ENCODE measurements around the gene CRACDL. TPM values are rescaled to one million over a fixed set of nuclear protein-coding genes. Genes with fewer than 3 reads are reported as not detected.

The CRACDL gene
- total RNA-seq, 1 experiment from 2014 or later: 2.4 TPM

DNA sequence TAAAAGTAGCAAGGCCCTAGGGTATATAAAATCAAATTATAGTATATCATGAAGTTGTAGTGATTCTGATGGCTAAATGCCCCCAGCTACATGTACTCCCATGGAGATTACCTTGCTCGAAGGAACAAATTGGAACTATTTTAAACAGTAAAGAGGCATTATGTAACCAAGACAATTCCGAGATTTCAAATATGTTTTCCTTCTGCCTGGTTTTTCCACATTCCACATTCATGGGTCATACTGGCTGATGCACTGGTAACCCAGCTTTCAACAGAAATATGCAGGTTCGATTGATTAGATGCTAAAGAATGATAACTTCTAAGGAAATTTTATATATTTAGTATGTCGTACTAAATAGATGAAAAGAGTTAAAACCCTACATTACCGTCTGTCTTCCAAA lies 142.8 kb downstream of the CRACDL start:
- intact Hi-C loops (cut with micrococcal nuclease; ENCODE audit: unreplicated experiment): no loop called here
- H3K4me3 ChIP-seq (ENCODE audit: low read depth in 2 of 2, low read length in 2 of 2): no peak overlapping the region
- POLR2A ChIA-PET: no interaction called here
- no peaks in the 10 kb centered on the region for H3K9me3 ChIP-seq (ENCODE audit: control insufficient read depth, insufficient read depth, low read depth, low read length)
- DNase-seq (ENCODE audit: low read depth, low spot score) (no peak), ATAC-seq (no peak)
- no peak overlapping the region for H3K27ac ChIP-seq (ENCODE audit: low read length)
- in situ Hi-C loops (cut with HindIII; ENCODE audit: low pct_unique_long_range_greater_than_20kb, low sequenced_read_pairs): no loop called here
- no peaks in the 10 kb centered on the region for H3K36me3 ChIP-seq (ENCODE audit: control insufficient read depth, insufficient read depth, low read length)
- BruUV-seq (replicated peaks): no TSS peak
- no peaks in the 10 kb centered on the region for H3K4me1 ChIP-seq (ENCODE audit: control insufficient read depth, insufficient read depth, low read length)
- H3K27me3 ChIP-seq (ENCODE audit: control insufficient read depth, insufficient read depth, low read length): peaks cover 6% of the 10 kb centered on the region
- CTCF ChIA-PET: no interaction called here
- TF ChIP-seq, protein P1, sequence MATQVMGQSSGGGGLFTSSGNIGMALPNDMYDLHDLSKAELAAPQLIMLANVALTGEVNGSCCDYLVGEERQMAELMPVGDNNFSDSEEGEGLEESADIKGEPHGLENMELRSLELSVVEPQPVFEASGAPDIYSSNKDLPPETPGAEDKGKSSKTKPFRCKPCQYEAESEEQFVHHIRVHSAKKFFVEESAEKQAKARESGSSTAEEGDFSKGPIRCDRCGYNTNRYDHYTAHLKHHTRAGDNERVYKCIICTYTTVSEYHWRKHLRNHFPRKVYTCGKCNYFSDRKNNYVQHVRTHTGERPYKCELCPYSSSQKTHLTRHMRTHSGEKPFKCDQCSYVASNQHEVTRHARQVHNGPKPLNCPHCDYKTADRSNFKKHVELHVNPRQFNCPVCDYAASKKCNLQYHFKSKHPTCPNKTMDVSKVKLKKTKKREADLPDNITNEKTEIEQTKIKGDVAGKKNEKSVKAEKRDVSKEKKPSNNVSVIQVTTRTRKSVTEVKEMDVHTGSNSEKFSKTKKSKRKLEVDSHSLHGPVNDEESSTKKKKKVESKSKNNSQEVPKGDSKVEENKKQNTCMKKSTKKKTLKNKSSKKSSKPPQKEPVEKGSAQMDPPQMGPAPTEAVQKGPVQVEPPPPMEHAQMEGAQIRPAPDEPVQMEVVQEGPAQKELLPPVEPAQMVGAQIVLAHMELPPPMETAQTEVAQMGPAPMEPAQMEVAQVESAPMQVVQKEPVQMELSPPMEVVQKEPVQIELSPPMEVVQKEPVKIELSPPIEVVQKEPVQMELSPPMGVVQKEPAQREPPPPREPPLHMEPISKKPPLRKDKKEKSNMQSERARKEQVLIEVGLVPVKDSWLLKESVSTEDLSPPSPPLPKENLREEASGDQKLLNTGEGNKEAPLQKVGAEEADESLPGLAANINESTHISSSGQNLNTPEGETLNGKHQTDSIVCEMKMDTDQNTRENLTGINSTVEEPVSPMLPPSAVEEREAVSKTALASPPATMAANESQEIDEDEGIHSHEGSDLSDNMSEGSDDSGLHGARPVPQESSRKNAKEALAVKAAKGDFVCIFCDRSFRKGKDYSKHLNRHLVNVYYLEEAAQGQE (IDR thresholded peaks at IDR 0.05; ENCODE audit: insufficient read depth in 1 of 2, low read depth in 2 of 2, low read length in 1 of 2): no peak
- TF ChIP-seq TCF7L2 (IDR thresholded peaks at IDR 0.05; ENCODE audit: low read depth, low read length) (no peak), SIN3A (IDR thresholded peaks at IDR 0.05; ENCODE audit: borderline replicate concordance, insufficient read depth, low read depth, low read length) (no peak), POLR2AphosphoS5 (IDR thresholded peaks at IDR 0.05; ENCODE audit: low read depth, low read length) (no peak)
- TF ChIP-seq, protein P2, sequence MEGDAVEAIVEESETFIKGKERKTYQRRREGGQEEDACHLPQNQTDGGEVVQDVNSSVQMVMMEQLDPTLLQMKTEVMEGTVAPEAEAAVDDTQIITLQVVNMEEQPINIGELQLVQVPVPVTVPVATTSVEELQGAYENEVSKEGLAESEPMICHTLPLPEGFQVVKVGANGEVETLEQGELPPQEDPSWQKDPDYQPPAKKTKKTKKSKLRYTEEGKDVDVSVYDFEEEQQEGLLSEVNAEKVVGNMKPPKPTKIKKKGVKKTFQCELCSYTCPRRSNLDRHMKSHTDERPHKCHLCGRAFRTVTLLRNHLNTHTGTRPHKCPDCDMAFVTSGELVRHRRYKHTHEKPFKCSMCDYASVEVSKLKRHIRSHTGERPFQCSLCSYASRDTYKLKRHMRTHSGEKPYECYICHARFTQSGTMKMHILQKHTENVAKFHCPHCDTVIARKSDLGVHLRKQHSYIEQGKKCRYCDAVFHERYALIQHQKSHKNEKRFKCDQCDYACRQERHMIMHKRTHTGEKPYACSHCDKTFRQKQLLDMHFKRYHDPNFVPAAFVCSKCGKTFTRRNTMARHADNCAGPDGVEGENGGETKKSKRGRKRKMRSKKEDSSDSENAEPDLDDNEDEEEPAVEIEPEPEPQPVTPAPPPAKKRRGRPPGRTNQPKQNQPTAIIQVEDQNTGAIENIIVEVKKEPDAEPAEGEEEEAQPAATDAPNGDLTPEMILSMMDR (IDR thresholded peaks at IDR 0.05): no peak

DNA sequence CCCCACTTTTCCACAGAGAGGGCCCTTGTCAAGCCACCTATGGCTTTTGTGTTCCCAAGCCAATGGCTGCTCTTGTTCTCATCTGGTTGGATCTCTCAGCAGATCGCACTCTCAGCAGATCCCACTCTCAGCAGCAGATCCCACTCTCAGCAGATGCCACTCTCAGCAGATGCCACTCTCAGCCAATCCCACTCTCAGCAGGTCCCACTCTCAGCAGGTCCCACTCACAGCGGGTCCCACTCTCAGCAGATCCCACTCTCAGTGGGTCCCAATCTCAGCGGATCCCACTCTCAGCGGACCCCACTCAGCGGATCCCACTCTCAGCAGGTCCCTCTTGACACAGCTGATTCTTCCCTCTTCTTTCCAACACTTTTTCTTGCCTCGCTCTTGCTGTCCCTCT lies 145.8 kb downstream of the CRACDL start:
- Histone ChIP-seq H3K4me1 (ENCODE audit: control insufficient read depth, insufficient read depth, low read length) (no peaks in the 10 kb centered on the region), H3K9me3 (ENCODE audit: control insufficient read depth, insufficient read depth, low read depth, low read length) (no peaks in the 10 kb centered on the region), H3K36me3 (ENCODE audit: control insufficient read depth, insufficient read depth, low read length) (no peaks in the 10 kb centered on the region), H3K4me3 (ENCODE audit: low read depth in 2 of 2, low read length in 2 of 2) (no peak overlapping the region), H3K27me3 (ENCODE audit: control insufficient read depth, insufficient read depth, low read length) (peaks cover 6% of the 10 kb centered on the region), H3K27ac (ENCODE audit: low read length) (no peak overlapping the region)
- no TSS peak for BruUV-seq (replicated peaks)
- ATAC-seq: no peak
- no peak for DNase-seq (ENCODE audit: low read depth, low spot score)
- ChIA-PET CTCF (no interaction called here), POLR2A (no interaction called here)
- intact Hi-C loops (cut with micrococcal nuclease; ENCODE audit: unreplicated experiment) (no loop called here), in situ Hi-C loops (cut with HindIII; ENCODE audit: low pct_unique_long_range_greater_than_20kb, low sequenced_read_pairs) (no loop called here)
- no peak for TF ChIP-seq POLR2AphosphoS5 (IDR thresholded peaks at IDR 0.05; ENCODE audit: low read depth, low read length)
- TF ChIP-seq SIN3A (IDR thresholded peaks at IDR 0.05; ENCODE audit: borderline replicate concordance, insufficient read depth, low read depth, low read length): no peak
- TF ChIP-seq, protein P1 (IDR thresholded peaks at IDR 0.05; ENCODE audit: insufficient read depth in 1 of 2, low read depth in 2 of 2, low read length in 1 of 2): no peak

All from Panc1 (cell line).